ENCODE results near the gene TMC1.
"Not testable (repeated sequence)": the region's sequence is repeated elsewhere in the genome, so short reads cannot be mapped to it uniquely, and the experiment has no call there.

DNA sequence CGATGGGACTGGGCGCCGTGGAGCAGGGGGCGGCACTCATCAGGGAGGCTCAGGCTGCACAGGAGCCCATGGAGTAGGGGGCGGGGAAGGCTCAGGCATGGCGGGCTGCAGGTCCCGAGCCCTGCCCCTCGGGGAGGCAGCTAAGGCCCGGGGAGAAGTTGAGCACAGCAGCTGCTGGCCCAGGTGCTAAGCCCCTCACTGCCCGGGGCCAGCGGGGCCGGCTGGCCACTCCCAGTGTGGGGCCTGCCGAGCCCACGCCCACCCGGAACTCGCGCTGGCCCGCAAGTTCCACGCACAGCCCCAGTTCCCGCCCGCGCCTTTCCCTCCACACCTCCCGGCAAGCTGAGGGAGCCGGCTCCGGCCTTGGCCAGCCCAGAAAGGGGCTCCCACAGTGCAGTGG is 41.1 kb upstream of the TMC1 start:
- TF ChIP-seq, protein P1, sequence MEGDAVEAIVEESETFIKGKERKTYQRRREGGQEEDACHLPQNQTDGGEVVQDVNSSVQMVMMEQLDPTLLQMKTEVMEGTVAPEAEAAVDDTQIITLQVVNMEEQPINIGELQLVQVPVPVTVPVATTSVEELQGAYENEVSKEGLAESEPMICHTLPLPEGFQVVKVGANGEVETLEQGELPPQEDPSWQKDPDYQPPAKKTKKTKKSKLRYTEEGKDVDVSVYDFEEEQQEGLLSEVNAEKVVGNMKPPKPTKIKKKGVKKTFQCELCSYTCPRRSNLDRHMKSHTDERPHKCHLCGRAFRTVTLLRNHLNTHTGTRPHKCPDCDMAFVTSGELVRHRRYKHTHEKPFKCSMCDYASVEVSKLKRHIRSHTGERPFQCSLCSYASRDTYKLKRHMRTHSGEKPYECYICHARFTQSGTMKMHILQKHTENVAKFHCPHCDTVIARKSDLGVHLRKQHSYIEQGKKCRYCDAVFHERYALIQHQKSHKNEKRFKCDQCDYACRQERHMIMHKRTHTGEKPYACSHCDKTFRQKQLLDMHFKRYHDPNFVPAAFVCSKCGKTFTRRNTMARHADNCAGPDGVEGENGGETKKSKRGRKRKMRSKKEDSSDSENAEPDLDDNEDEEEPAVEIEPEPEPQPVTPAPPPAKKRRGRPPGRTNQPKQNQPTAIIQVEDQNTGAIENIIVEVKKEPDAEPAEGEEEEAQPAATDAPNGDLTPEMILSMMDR (IDR thresholded peaks at IDR 0.05) = not testable (repeated sequence)
- not testable (repeated sequence) for TF ChIP-seq POLR2A (IDR thresholded peaks at IDR 0.05)

Measured in breast epithelium (tissue), 3 donors.